Pons (tissue), 1 donor: ENCODE results near the gene GABPB2.
A peak's percentile ranks its signal among the peaks of the same experiment; 100 is the strongest.

Source experiments
- DNase-seq: peaks from one replicate; pipeline ENCODE4 v3.0.0-alpha.2; 2016; ENCODE audit warnings: low spot score

The GABPB2 gene

GRCh38 chr1:151070474-151071276 is at the start of gene GABPB2:
TSS of gene GABPB2 (plus strand) at chr1:151070761. CDS start at chr1:151088190, 17,429 bp downstream.
- DNase-seq = peak; percentile 92

- peak; percentile 87 for DNase-seq
These were observed 45.9 kb upstream of the GABPB2 start for GRCh38 chr1:151024540-151025146.

- DNase-seq = no peak
These were observed 44.1 kb upstream of the GABPB2 start for GRCh38 chr1:151026460-151026859.

- DNase-seq = no peak
These were observed 38.4 kb upstream of the GABPB2 start for GRCh38 chr1:151032164-151032563.

- no peak for DNase-seq
These were observed 35.4 kb upstream of the GABPB2 start for GRCh38 chr1:151035167-151035566.

- DNase-seq = no peak
These were observed 34.2 kb upstream of the GABPB2 start, which contains the start of gene BNIPL for GRCh38 chr1:151036356-151036755. TSS of gene BNIPL (plus strand) at chr1:151036586. CDS start at chr1:151036726, 140 bp downstream.

GRCh38 chr1:151037032-151037431 is 33.5 kb upstream of the GABPB2 start:
- no peak for DNase-seq

GRCh38 chr1:151039521-151039920 is 31.0 kb upstream of the GABPB2 start:
- no peak for DNase-seq

- no peak for DNase-seq
These were observed 27.4 kb upstream of the GABPB2 start for GRCh38 chr1:151043163-151043562.

GRCh38 chr1:151047591-151047924 is 23.0 kb upstream of the GABPB2 start, which contains the start of gene C1orf56:
TSS of gene C1orf56 (plus strand) at chr1:151047751. CDS start at chr1:151047848, 97 bp downstream.
- DNase-seq = peak; percentile 72

- DNase-seq = peak; percentile 70
These were observed 22.5 kb upstream of the GABPB2 start for GRCh38 chr1:151047925-151048644.

- no peak for DNase-seq
These were observed 21.9 kb upstream of the GABPB2 start for GRCh38 chr1:151048645-151049032.

GRCh38 chr1:151049458-151049857 is 21.1 kb upstream of the GABPB2 start:
- no peak for DNase-seq

- no peak for DNase-seq
These were observed 20.4 kb upstream of the GABPB2 start for GRCh38 chr1:151050051-151050688.

GRCh38 chr1:151051356-151052009 is 19.1 kb upstream of the GABPB2 start:
- no peak for DNase-seq

GRCh38 chr1:151054971-151055547 is 15.5 kb upstream of the GABPB2 start:
- DNase-seq = no peak

GRCh38 chr1:151055581-151055980 is 15.0 kb upstream of the GABPB2 start:
- DNase-seq = no peak

GRCh38 chr1:151056149-151056548 is 14.4 kb upstream of the GABPB2 start:
- DNase-seq = no peak

- DNase-seq = no peak
These were observed 11.9 kb upstream of the GABPB2 start for GRCh38 chr1:151058692-151059091.

GRCh38 chr1:151059109-151060006 is 11.2 kb upstream of the GABPB2 start, which contains the start of gene CDC42SE1:
TSS of gene CDC42SE1 (minus strand) at chr1:151059622. CDS start at chr1:151055730, 3,892 bp downstream.
- peak; percentile 70 for DNase-seq
